Neuron (in vitro differentiated cells): ENCODE results near the gene SCAF1.

Experiments used
- H2AFZ ChIP-seq: one replicate; pipeline ENCODE4 v1.6.1; 2013; ENCODE audit warnings: low read depth, mild to moderate bottlenecking, inconsistent platforms, low read length, moderate library complexity
- H3K27me3 ChIP-seq: one replicate; pipeline ENCODE4 v1.6.1; 2013; ENCODE audit warnings: low read length; ENCODE audit not compliant: insufficient read depth
- H3K36me3 ChIP-seq: one replicate; pipeline ENCODE4 v1.6.1; 2013; ENCODE audit warnings: low read length; ENCODE audit not compliant: insufficient read depth
- H3K4me1 ChIP-seq: one replicate; pipeline ENCODE4 v1.6.1; 2013; ENCODE audit warnings: low read length; ENCODE audit not compliant: insufficient read depth
- H3K4me3 ChIP-seq: 2 replicates; pipeline ENCODE4 v1.5.1; 2013; ENCODE audit warnings: mild to moderate bottlenecking, low read length, moderate library complexity
- H3K9me3 ChIP-seq: one replicate; pipeline ENCODE4 v1.6.1; 2013; ENCODE audit warnings: low read length

Gene SCAF1

DNA sequence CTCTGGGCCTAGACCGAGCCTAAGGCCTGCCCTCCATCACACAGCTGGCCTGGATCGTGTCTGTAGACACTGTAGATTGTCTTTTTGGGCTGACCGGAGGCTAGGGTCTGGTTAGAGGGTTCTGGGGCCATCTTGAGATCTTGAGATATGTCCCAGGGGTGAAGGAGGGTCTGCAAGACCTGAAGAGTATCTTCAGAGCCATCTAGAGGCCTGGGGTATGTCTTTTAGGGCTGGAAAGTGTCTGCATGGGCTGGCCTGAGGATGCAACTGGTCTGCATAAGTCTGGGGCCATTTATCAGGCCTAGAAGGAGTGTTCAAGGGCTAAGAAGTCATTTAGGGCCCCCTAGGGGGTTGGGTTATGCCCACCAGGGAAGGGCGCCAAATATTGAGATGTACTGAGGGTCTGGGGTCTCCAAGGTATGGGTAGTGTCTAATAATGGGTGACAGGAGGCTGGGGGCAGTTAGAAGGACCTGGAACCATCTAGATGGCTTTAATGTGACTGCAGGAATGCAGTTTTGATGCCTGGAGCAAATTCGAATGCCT, 555 bp downstream of the SCAF1 start:
- Histone ChIP-seq H3K4me1 (peaks cover 32% of the 10 kb centered on the region), H2AFZ (no peak overlapping the region), H3K36me3 (peaks cover 30% of the 10 kb centered on the region), H3K4me3 (peak overlapping the region; percentile 99), H3K9me3 (no peaks in the 10 kb centered on the region), H3K27me3 (no peaks in the 10 kb centered on the region)

DNA sequence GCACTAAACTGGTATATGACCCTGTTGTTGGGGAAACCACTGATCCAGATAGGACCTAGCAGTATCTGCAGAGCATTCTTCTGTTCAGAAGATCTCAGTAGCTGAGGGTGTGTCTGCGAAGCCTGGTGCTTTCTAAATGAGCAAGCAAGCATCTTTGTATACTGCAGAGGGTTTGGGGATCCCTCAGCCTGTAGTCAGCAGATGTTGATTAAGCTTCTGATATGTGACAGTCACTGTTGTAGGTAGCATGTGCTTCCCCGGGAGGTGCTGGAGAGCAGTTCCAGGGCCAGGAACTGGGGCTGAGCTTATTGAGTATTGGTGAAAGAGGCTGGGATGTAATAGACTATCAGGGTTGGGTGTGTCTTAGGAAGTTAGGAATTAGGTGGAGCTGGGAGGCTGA, 1.5 kb downstream of the SCAF1 start:
- H3K27me3 ChIP-seq: no peaks in the 10 kb centered on the region
- peak overlapping the region; percentile 99 for H3K4me3 ChIP-seq
- H3K9me3 ChIP-seq: no peaks in the 10 kb centered on the region
- no peak overlapping the region for H2AFZ ChIP-seq
- H3K4me1 ChIP-seq: peaks cover 24% of the 10 kb centered on the region
- H3K36me3 ChIP-seq: peaks cover 33% of the 10 kb centered on the region

DNA sequence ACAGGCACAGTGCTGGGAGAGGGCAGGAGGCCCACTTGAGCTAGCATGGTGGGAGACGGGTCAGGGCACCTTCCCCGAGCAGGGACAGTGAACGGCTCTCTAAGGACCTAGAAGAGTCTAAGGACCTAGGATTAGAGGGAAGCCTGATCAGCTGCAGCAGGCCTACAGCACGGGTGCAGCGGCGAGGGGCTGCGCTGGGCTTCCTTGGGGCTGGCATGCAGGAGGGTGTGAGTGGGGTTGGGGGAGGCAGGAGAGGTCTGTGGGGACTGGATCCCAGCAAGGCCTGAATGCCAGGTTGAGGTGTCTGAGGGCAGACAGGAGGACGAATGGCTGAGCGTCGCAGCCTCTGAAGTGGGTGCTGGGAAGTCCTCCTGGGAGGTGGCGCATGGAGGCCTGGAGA, 3.6 kb downstream of the SCAF1 start:
- H3K36me3 ChIP-seq: peaks cover 48% of the 10 kb centered on the region
- H2AFZ ChIP-seq: no peak overlapping the region

DNA sequence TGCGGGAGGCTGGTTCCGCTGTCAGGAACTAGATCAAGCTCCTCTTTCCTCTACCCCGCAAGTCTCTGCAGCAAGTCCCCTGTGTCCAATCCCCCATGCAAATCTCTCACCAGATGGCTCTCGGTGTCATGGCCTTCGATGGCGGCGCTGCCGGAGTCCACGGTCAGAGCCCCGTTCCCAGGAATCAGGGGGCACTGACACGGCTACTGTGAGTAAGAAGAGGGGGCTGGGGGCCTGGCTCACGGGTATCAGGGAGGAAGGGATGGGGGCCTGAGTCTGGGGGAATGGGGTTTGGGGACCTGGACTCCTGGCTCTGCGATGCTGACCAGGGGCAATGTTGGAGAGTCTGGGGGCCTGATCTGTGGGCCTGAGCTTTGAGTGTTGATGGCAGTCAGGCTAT, 4.0 kb downstream of the SCAF1 start:
- Histone ChIP-seq H3K36me3 (peaks cover 51% of the 10 kb centered on the region), H2AFZ (no peak overlapping the region), H3K27me3 (no peaks in the 10 kb centered on the region), H3K9me3 (no peaks in the 10 kb centered on the region), H3K4me3 (no peak overlapping the region), H3K4me1 (peaks cover 16% of the 10 kb centered on the region)

More for the DNA sequence above, 3.6 kb downstream of the SCAF1 start:
- Histone ChIP-seq H3K4me1 (peaks cover 18% of the 10 kb centered on the region), H3K27me3 (no peaks in the 10 kb centered on the region), H3K4me3 (no peak overlapping the region), H3K9me3 (no peaks in the 10 kb centered on the region)

DNA sequence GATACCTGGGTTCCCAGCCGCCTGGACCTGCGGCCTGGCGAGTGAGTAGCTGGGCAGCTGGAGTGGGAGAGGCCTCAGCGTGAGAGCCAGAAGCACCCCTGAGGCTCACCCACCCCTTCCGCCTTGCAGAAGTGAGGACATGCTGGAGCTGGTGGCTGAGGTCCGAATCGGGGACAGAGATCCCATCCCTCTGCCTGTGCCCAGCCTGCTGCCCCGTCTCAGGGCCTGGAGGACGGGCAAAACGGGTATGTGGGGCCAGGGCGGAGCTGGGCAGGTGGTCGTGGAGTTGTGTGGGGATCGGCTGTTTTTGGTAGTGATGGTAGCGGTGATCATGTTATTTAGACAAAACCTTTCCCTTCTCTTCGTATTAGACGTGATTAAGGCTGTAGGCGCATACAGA, 4.6 kb downstream of the SCAF1 start:
- Histone ChIP-seq H3K36me3 (peaks cover 55% of the 10 kb centered on the region), H2AFZ (no peak overlapping the region), H3K4me3 (no peak overlapping the region), H3K9me3 (no peaks in the 10 kb centered on the region), H3K27me3 (no peaks in the 10 kb centered on the region), H3K4me1 (peaks cover 10% of the 10 kb centered on the region)

DNA sequence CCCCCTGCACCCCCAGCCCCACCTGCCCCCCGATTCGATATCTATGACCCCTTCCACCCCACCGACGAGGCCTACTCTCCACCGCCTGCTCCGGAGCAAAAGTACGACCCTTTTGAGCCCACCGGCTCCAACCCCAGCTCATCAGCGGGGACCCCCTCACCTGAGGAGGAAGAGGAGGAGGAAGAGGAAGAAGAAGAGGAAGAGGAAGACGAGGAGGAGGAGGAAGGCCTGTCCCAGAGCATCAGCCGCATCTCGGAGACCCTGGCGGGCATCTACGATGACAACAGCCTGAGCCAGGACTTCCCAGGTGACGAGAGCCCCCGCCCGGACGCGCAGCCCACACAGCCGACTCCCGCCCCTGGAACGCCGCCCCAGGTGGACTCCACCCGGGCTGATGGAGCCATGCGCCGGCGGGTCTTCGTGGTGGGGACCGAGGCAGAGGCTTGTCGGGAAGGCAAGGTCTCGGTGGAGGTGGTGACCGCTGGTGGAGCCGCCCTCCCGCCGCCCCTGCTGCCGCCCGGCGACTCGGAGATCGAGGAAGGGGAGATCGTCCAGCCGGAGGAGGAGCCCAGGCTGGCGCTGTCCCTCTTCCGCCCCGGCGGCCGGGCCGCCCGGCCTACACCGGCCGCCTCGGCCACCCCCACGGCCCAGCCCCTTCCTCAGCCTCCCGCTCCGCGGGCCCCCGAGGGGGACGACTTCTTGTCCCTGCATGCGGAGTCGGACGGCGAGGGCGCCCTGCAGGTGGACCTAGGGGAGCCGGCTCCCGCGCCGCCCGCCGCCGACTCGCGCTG, 9.2 kb downstream of the SCAF1 start:
- no peak overlapping the region for H2AFZ ChIP-seq
- no peak overlapping the region for H3K4me3 ChIP-seq
- no peaks in the 10 kb centered on the region for H3K4me1 ChIP-seq
- peaks cover 77% of the 10 kb centered on the region for H3K36me3 ChIP-seq
- H3K27me3 ChIP-seq: no peaks in the 10 kb centered on the region
- H3K9me3 ChIP-seq: no peaks in the 10 kb centered on the region

DNA sequence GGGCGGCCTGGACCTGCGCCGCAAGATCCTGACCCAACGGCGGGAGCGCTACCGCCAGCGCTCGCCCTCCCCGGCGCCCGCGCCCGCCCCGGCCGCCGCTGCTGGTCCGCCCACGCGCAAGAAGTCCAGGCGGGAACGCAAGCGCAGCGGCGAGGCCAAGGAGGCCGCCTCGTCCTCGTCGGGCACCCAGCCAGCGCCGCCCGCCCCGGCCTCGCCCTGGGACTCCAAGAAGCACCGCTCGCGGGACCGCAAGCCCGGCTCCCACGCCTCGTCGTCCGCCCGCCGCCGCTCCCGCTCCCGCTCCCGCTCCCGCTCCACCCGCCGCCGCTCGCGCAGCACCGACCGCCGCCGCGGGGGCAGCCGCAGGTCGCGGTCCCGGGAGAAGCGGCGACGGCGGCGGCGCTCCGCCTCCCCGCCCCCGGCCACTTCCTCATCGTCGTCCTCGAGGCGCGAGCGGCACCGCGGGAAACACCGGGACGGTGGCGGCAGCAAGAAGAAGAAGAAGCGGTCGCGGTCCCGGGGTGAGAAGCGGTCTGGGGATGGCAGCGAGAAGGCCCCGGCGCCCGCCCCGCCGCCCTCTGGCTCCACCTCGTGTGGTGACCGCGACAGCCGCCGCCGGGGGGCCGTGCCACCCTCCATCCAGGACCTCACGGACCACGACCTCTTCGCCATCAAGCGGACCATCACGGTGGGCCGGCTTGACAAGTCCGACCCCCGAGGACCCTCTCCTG, 10.0 kb downstream of the SCAF1 start:
- H3K9me3 ChIP-seq: no peaks in the 10 kb centered on the region
- no peak overlapping the region for H2AFZ ChIP-seq
- H3K27me3 ChIP-seq: no peaks in the 10 kb centered on the region
- H3K36me3 ChIP-seq: peaks cover 76% of the 10 kb centered on the region
- no peak overlapping the region for H3K4me3 ChIP-seq
- H3K4me1 ChIP-seq: no peaks in the 10 kb centered on the region

DNA sequence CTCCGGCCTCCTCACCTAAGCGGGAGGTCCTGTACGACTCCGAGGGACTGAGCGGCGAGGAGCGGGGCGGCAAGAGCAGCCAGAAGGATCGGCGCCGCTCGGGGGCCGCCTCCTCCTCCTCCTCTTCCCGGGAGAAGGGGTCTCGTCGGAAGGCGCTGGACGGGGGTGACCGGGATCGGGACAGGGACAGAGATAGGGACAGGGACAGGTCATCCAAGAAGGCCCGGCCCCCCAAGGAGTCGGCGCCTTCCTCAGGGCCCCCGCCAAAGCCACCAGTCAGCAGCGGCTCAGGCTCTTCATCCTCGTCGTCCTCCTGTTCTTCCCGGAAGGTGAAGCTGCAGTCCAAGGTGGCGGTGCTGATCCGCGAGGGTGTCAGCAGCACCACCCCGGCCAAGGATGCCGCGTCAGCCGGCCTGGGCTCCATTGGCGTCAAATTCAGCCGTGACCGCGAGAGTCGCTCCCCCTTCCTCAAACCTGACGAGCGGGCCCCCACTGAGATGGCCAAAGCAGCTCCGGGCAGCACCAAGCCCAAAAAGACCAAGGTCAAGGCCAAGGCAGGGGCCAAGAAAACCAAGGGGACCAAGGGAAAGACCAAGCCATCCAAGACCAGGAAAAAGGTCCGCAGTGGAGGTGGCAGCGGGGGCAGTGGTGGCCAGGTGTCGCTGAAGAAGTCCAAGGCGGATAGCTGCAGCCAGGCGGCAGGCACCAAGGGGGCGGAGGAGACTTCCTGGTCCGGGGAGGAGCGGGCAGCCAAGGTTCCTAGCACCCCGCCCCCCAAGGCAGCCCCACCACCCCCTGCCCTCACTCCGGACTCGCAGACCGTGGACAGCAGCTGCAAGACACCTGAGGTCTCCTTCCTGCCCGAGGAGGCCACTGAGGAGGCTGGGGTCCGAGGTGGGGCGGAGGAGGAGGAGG, 10.8 kb downstream of the SCAF1 start:
- H3K9me3 ChIP-seq: no peaks in the 10 kb centered on the region
- no peak overlapping the region for H3K4me3 ChIP-seq
- peaks cover 74% of the 10 kb centered on the region for H3K36me3 ChIP-seq

DNA sequence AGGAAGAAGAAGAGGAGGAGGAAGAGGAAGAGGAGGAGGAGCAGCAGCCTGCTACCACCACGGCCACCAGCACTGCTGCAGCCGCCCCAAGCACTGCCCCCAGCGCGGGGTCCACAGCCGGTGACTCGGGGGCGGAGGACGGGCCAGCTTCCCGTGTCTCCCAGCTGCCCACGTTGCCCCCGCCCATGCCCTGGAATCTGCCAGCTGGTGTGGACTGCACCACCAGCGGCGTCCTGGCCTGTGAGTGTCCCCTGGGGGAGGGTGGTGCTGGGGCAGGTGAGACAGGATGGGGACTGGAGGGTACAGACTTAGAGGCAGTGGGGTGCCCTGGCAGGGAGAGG, 11.4 kb downstream of the SCAF1 start:
- peaks cover 79% of the 10 kb centered on the region for H3K36me3 ChIP-seq
- no peak overlapping the region for H2AFZ ChIP-seq
- no peak overlapping the region for H3K4me3 ChIP-seq
- H3K4me1 ChIP-seq: no peaks in the 10 kb centered on the region
- no peaks in the 10 kb centered on the region for H3K27me3 ChIP-seq
- H3K9me3 ChIP-seq: no peaks in the 10 kb centered on the region

More for the DNA sequence above, 10.8 kb downstream of the SCAF1 start:
- no peaks in the 10 kb centered on the region for H3K27me3 ChIP-seq
- H2AFZ ChIP-seq: no peak overlapping the region
- no peaks in the 10 kb centered on the region for H3K4me1 ChIP-seq

DNA sequence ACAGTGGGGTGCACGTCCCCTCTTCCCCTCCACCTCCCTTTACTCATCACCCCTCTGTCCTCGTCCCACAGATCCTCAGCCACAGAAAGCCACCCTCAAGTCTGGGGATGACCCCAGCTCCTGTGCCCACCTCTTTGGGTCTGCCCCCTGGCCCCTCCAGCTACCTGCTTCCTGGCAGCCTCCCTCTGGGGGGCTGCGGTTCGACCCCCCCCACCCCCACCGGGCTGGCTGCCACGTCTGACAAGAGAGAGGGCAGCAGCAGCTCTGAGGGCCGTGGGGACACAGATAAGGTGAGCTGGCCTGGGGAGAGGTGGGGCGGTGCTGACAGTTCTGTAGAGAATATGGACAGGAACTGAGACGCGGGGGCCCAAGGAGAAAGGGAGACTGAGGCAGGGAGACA, 12.6 kb downstream of the SCAF1 start:
- no peak overlapping the region for H3K4me3 ChIP-seq
- no peaks in the 10 kb centered on the region for H3K27me3 ChIP-seq
- no peak overlapping the region for H2AFZ ChIP-seq
- no peaks in the 10 kb centered on the region for H3K4me1 ChIP-seq
- peaks cover 85% of the 10 kb centered on the region for H3K36me3 ChIP-seq
- H3K9me3 ChIP-seq: no peaks in the 10 kb centered on the region

DNA sequence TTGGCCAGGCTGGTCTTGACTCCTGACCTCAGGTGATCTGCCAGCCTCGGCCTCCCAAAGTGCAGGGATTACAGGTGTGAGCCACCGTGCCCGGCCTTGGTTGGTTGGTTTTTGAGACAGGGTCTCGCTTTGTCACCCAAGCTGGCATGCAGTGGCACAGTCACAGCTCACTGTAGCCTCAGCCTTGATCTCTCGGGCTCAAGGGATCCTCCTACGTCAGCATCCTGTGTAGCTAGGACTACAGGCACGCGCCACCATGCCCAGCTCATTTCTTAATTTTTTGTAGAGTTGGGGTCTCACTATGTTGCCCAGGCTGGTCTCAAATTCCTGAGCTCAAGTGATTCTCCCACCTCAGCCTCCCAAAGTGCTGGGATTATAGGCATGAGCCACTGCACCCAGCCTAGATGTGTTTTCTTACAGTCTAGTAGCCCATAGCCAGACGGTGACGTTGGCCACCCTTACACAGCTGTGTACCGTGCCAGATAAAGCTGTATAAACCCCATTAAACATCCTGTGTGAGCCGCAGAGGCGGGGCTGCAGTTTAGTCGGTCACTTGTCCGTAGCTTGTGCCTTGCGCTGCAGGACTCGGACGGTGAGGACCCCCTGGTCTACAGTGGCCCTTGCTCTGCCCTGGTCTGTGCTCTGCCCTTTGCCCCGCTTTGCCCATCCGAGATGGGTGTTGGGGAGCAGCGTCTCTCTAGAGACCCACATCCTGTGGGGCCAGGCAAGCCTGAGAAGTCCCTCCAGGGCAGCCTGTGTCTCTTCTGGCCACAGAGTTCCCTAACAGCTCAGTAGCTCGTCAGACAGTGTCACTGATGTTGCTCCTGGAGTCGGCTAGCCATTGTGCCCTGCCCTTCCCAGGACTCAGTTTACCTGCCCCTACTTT, 13.8 kb downstream of the SCAF1 start:
- Histone ChIP-seq H3K36me3 (peaks cover 85% of the 10 kb centered on the region), H3K4me3 (no peak overlapping the region), H3K9me3 (peaks cover 4% of the 10 kb centered on the region), H2AFZ (no peak overlapping the region), H3K4me1 (no peaks in the 10 kb centered on the region), H3K27me3 (no peaks in the 10 kb centered on the region)

DNA sequence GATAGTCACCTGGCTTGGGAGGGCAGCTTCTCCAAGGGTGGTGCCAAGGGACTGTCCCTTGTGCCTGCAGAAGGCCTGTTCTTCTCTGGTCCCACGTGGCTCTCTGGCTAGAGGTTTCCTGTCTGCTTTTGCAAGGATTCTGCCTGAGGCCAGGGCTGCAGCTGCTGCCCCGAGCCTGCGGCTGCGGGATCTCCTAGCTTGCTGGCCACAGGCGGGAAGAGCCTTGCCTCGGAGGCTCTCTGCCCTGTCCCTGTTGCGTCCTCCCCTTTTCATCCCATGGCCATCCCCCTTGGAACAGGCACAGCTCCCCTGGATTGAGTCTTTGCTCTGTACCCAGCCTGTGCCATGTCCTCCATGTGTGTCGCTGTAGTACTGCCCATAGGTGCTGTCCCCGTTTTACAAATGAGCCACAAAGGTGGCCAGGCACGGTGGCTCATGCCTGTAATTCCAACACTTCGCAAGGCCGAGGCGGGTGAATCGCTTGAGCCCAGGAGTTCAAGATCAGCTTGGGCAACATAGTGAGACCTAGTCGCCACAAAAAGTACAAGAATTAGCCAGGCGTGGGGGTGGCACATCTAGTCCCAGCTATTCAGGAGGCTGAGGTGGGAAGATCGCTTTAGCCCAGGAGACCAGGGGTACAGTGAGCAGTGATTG, 14.6 kb downstream of the SCAF1 start:
- Histone ChIP-seq H3K27me3 (no peaks in the 10 kb centered on the region), H3K4me1 (no peaks in the 10 kb centered on the region), H3K4me3 (no peak overlapping the region), H3K9me3 (peaks cover 4% of the 10 kb centered on the region), H3K36me3 (peaks cover 86% of the 10 kb centered on the region), H2AFZ (no peak overlapping the region)
